Small intestine (tissue), 7 donors: ENCODE data around the gene PKM. TPM values are rescaled to one million over a fixed set of nuclear protein-coding genes. Genes with fewer than 3 reads are reported as not detected.
A peak's percentile ranks its signal among the peaks of the same experiment; 100 is the strongest.

Experiments
- DNase-seq, 2 donors: peaks; one replicate each; pipeline versions ENCODE4 v3.0.0 to v3.0.0-alpha.2; 2013
- FAIRE-seq: peaks from 2 replicates; lab custom pipeline; 2012; peaks lifted over from hg19 to GRCh38; lab: Jason Lieb, UNC
- H3K27ac ChIP-seq, 3 donors: one replicate each; pipeline ENCODE4 v1.5.1; 2013; ENCODE audit warnings: low read length in 2 of 3, mild to moderate bottlenecking in 2 of 3, control low read depth in 1 of 3, inconsistent platforms in 1 of 3, low read depth in 1 of 3, moderate library complexity in 1 of 3
- H3K27me3 ChIP-seq, 3 donors: one replicate each; pipeline ENCODE4 v1.6.1; 2013; ENCODE audit warnings: low read length in 3 of 3, inconsistent platforms in 1 of 3; ENCODE audit not compliant: control insufficient read depth in 3 of 3, insufficient read depth in 3 of 3
- H3K36me3 ChIP-seq, 3 donors: one replicate each; pipeline ENCODE4 v1.6.1; 2013; ENCODE audit warnings: low read length in 3 of 3, inconsistent platforms in 1 of 3, low read depth in 1 of 3, mild to moderate bottlenecking in 1 of 3, moderate library complexity in 1 of 3; ENCODE audit not compliant: control insufficient read depth in 3 of 3, insufficient read depth in 2 of 3
- H3K4me1 ChIP-seq, 3 donors: one replicate each; pipeline ENCODE4 v1.6.1; 2013; ENCODE audit warnings: low read length in 2 of 3, inconsistent platforms in 1 of 3, low read depth in 1 of 3, mild to moderate bottlenecking in 1 of 3, moderate library complexity in 1 of 3; ENCODE audit not compliant: control insufficient read depth in 3 of 3, insufficient read depth in 2 of 3
- H3K4me3 ChIP-seq, 3 donors: one replicate each; pipeline ENCODE4 v1.5.1; 2013; ENCODE audit warnings: low read length in 3 of 3, control low read depth in 1 of 3, inconsistent platforms in 1 of 3, low read depth in 1 of 3, mild to moderate bottlenecking in 1 of 3, moderate library complexity in 1 of 3
- H3K9me3 ChIP-seq, 2 donors: one replicate each; pipeline ENCODE4 v1.6.1; 2013; ENCODE audit warnings: low read depth in 1 of 2, low read length in 1 of 2; ENCODE audit not compliant: control insufficient read depth in 2 of 2, insufficient read depth in 1 of 2
- WGBS, 3 donors: extraction: QIAGEN DNeasy Blood & Tissue Kit; methylation state at CpG; one replicate each; pipeline ENCODE4 v1.1.7; 2013; 5-methylcytosine and 5-hydroxymethylcytosine counted together
- polyA plus RNA-seq, 4 donors: library from polyadenylated mRNA; stranded (reverse) in 3 of 4; unstranded in 1 of 4; fragments of 200-250 nt in 3 of 4; fragments of 120-200 nt in 1 of 4; gene quantifications; one replicate each; pipeline versions ENCODE4 v1.2.1 to v1.2.3, GENCODE V29; 2013
- donor health status: healthy with polysubstance abuse.
- donor health status: control.
- donor health status: control.
- donor health status: Bipolar disorder and iron deficiency.
- donor health status: healthy.

Gene PKM
- polyA plus RNA-seq, 4 donors: 243 to 362 (median 254) TPM

DNA sequence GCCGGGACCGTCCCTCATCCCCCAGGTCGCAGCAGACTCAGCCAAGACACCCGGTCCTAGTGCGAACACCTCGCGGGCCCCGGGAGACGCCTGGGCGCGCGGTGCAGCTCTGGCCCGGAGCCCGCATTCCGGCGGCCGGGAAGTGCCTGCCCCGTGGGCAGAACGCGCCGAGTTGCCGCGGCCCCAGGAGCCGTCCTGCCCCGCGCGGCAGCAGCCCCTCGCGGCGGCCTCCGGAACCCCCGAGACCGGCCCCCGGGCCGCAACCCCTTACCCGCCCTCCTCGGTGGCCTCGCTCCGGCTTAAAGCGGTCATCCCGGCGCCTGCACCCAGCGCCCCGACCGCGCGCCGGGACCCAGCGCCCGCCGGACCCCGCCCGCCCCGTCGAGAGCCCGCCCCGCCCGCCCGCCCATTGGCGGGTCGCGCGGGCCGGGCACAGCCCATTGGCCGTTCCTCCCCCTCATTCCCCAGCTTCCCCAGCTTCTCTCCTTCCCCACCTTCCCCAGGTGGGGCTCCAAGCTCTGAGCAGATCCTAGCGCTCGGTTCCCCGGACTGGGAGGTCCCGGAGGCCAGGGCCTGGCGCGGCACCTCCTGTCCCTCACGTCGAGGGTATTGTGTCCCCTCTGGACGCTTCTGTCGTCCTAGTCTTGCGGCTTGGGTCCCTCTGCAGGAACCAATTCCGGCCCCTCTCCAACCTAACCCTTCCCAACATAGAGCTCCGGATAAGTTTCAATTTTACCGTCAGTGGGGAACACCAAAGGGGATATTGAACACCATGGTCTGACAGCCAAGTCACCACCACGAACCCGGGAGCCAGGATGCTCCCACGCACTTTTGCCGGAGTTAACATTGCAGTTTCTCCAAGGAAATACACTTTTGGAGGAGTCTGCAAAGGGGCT lies 33.3 kb downstream of the PKM start, which contains the start of gene GRAMD2A:
Gene GRAMD2A (minus strand): TSS at position 328 of the 896 bp plus-strand sequence.
- H3K36me3 ChIP-seq: peaks cover 11 to 49% (median 17%) of the 10 kb centered on the region in 3 donors
- FAIRE-seq (no peak), DNase-seq (peak; percentile 60 to 65)
- H3K4me3 ChIP-seq: peak within 1 kb of the TSS in 2 of 3 donors; percentile 43 to 45
- H3K27me3 ChIP-seq: peaks cover 0 to 13% (median 0%) of the 10 kb centered on the region in 3 donors
- H3K9me3 ChIP-seq: no peaks in the 10 kb centered on the region
- H3K4me1 ChIP-seq: peaks cover 0 to 27% (median 3%) of the 10 kb centered on the region in 3 donors
- 11 to 20% (median 14%) methylated on average over 32 to 83 of the region's 83 CpGs for WGBS, 3 donors
- H3K27ac ChIP-seq: no peak within 1 kb of the TSS

DNA sequence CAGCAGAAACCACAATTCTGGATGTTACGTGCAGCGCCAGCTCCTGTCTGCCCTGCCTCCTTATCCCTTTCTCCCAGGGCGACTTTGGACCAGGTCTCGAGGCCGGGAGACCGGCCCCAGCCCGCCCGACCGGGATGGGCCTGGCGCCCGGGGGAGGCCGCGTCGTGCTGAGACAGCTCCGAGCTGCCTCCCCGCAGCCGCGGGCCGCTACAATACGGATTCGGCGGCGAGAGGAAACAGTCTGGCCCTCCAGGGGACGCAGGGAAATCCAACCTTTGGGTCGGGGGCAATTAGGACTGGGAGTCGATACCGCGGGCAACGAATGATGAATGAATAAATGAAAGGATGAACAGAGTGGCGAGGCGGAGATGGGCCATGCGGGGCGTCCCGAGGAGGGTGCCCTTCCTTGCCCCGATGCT lies 33.9 kb downstream of the PKM start:
- peaks cover 0 to 13% (median 0%) of the 10 kb centered on the region in 3 donors for H3K27me3 ChIP-seq
- peaks cover 0 to 27% (median 3%) of the 10 kb centered on the region in 3 donors for H3K4me1 ChIP-seq
- no peaks in the 10 kb centered on the region for H3K9me3 ChIP-seq
- H3K4me3 ChIP-seq: peak overlapping the region in 2 of 3 donors; percentile 43 to 45
- no peak for FAIRE-seq
- peaks cover 8 to 42% (median 15%) of the 10 kb centered on the region in 3 donors for H3K36me3 ChIP-seq
- 6 to 13% (median 11%) methylated on average over 33 to 35 of the region's 35 CpGs for WGBS, 3 donors
- no peak overlapping the region for H3K27ac ChIP-seq
- peak; percentile 28 to 61 for DNase-seq

DNA sequence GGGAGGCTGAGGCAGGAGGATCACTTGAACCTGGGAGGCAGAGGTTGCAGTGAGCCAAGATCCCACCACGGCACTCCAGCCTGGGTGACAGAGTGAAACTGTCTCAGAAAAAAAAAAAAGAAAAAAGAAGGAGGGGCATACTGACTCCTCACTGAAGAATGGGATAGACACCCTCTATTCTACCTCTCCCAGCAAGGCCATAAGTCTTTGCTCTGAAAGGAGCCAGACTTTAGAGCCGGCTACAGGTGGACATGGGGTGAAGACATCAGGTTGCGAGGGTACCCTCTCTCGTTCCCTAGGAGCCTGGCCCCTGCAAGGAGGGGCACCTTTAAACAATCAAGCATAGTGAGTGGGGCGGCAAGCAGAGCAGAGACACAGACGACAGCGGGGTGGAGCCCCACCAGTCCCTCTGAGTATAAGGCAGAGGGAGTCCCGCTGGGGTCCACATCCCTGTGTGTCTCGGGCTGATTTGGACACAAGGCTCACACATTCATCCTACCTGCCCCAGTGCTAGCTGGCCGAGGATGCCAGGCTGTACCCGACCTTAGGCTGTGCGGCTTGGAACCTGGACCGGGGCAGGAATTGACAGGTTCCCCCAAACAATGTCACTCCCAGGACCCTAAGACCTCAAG lies 34.5 kb downstream of the PKM start:
- Histone ChIP-seq H3K27ac (no peak overlapping the region), H3K9me3 (no peaks in the 10 kb centered on the region), H3K36me3 (peaks cover 8 to 38% (median 15%) of the 10 kb centered on the region in 3 donors), H3K4me1 (peaks cover 0 to 27% (median 3%) of the 10 kb centered on the region in 3 donors), H3K4me3 (peak overlapping the region in 1 of 3 donors; percentile 43), H3K27me3 (peaks cover 0 to 13% (median 0%) of the 10 kb centered on the region in 3 donors)
- FAIRE-seq (no peak), DNase-seq (no peak)
- 70 to 75% (median 73%) methylated on average over 13 of the region's 13 CpGs for WGBS, 3 donors

DNA sequence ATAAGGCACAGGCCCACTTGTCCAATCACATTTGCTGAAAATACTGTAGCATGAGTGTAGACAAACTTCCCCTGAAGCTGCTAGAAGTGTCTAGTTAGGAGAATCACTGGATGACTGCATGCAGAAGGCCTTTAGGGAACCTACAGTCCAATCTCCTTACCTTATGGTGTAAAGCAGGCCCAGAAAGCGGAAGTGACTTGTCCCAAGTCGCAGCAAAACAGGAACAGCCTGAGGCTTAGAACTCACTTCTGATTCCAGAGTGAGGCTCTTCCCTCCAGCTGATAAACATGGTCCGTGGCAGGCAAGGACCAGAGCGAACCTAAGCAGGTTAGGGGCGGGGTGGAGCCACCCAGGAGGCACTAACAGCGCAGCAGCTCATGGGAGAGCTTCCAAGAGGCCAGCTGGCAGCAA lies 35.9 kb downstream of the PKM start:
- Histone ChIP-seq H3K4me1 (peaks cover 0 to 24% (median 1%) of the 10 kb centered on the region in 3 donors), H3K9me3 (no peaks in the 10 kb centered on the region), H3K27me3 (peaks cover 0 to 13% (median 0%) of the 10 kb centered on the region in 3 donors), H3K27ac (no peak overlapping the region), H3K4me3 (no peak overlapping the region), H3K36me3 (peaks cover 3 to 23% (median 7%) of the 10 kb centered on the region in 3 donors)
- no peak for FAIRE-seq
- WGBS, 3 donors: 20 to 60% (median 48%) methylated on average over 6 of the region's 6 CpGs
- no peak for DNase-seq

DNA sequence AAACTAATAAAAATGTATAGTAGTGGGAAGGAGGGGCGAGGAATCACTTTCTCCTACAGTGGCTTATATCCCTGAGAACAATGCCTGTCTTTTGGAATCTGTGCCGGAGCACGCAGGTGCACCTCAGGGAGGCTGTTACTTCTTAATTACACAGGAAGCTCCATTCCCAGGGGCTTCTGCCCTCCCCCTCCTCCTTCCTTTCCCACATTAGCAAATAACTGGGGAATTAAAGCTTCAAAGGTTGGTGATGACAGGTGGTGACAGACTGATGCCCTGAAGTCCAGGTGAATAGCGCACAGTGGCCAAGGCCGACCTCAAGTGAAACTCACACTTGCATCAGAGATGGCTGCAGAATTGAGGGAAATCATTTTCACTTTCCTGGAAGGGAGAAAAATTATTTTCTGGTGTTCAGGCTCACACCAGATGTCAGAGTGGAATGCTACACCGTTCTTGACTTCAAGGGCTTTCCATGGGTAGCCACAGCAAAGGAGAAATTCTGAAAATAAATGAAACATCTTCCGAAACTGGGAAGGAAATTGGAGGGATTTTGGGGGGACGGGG lies 37.1 kb downstream of the PKM start:
- DNase-seq (no peak), FAIRE-seq (no peak)
- Histone ChIP-seq H3K27ac (no peak overlapping the region), H3K9me3 (no peaks in the 10 kb centered on the region), H3K4me3 (no peak overlapping the region), H3K27me3 (peaks cover 0 to 13% (median 0%) of the 10 kb centered on the region in 3 donors), H3K36me3 (peaks cover 0 to 12% (median under 1%) of the 10 kb centered on the region in 3 donors), H3K4me1 (peaks cover 0 to 13% (median 0%) of the 10 kb centered on the region in 3 donors)
- whole genome bisulfite sequencing, 3 donors: 44 to 65% (median 53%) methylated on average over 8 of the region's 8 CpGs

DNA sequence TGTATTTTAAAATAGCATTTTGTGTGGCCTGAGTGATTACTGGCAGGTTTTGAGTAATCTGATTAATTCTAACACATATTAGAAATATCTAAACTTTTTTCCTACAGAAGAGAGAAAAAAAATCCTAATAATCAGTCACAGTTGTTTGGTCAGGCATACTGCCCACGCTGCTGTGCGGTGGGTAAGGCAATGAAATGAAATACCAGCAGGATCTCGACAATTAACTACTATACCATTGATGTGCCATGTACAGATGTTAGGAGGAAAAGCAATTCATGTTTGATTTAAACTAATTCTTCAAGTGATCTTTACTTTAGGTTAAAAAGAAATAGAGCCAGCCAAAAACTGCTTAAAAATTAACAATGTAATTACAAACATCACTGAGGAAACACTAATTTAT lies 38.6 kb downstream of the PKM start:
- Histone ChIP-seq H3K4me3 (no peak overlapping the region), H3K4me1 (peaks cover 0 to 4% (median 0%) of the 10 kb centered on the region in 3 donors), H3K9me3 (no peaks in the 10 kb centered on the region), H3K27ac (no peak overlapping the region), H3K36me3 (no peaks in the 10 kb centered on the region), H3K27me3 (peaks cover 0 to 9% (median 0%) of the 10 kb centered on the region in 3 donors)
- DNase-seq: no peak
- no peak for FAIRE-seq
- WGBS, 3 donors: 15 to 66% (median 42%) methylated on average over 3 of the region's 3 CpGs

DNA sequence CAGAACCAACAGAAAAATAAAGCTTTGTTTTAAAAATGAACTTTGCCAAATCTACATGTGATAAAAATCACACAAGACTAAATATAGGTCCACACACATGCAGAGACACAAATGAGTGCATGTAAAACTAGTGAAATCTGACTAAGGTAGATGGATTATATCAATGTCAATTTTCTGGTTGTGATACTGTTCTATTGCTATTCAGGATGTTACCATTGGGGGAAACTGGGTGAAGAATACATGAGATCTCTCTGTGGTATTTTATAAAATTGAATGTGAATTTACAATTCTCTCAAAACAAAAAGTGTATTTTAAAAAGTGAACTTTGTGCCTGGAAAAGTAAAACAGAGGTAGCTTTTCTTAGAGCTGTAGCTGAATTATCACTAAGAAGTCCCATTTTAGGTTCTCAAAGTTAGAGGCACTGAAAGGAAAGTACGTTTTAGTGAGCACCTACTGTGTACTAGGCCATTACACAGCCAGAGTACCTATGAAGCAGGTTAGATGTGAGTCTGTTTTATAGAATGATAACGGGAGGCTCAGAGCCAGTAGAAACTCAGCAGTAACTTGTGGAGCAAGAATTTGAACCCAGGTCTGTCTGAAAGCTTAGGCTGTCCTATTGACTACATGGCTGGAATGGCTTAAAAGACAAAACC lies 41.6 kb downstream of the PKM start:
- H3K36me3 ChIP-seq: no peaks in the 10 kb centered on the region
- WGBS, 3 donors: 86 to 100% (median 89%) methylated on average over 2 of the region's 2 CpGs
- no peak for FAIRE-seq

More for the DNA sequence above, 41.6 kb downstream of the PKM start:
- no peaks in the 10 kb centered on the region for H3K9me3 ChIP-seq
- no peak overlapping the region for H3K27ac ChIP-seq
- no peak overlapping the region for H3K4me3 ChIP-seq
- peaks cover 0 to 4% (median 0%) of the 10 kb centered on the region in 3 donors for H3K4me1 ChIP-seq
- H3K27me3 ChIP-seq: peaks cover 0 to 4% (median 2%) of the 10 kb centered on the region in 3 donors
- no peak for DNase-seq
